DND-41 (cell line): ENCODE data around the gene SHISA3.

ENCODE experiments used
- EZH2 ChIP-seq: IDR thresholded peaks from 3 replicates; pipeline ENCODE4 v1.6.1; 2012; ENCODE audit warnings: borderline replicate concordance, low read depth, mild to moderate bottlenecking, moderate library complexity, low read length, inconsistent platforms; ENCODE audit not compliant: severe bottlenecking
- TF ChIP-seq, protein P1 (sequence below): IDR thresholded peaks from 2 replicates; pipeline ENCODE4 v1.5.1; 2012; ENCODE audit warnings: borderline replicate concordance, low read length, moderate library complexity, mild to moderate bottlenecking; ENCODE audit not compliant: poor library complexity, severe bottlenecking; ENCODE audit errors: extremely low read depth

DNA sequence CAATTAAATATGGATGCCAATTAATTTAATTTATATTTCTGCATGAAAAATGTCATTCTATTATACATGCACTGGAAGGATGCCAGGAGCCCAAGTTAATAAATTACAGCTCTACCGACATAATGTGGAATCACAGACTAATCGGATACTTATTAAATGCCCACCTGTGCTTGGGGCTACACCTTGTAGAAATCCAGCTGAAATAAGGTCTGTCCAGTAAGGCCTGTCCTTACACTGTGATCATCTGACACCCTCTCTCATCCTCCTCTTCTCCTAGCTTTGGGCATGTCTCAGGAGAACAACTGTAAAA lies 6.0 kb upstream of the SHISA3 start:
- TF ChIP-seq, protein P1, sequence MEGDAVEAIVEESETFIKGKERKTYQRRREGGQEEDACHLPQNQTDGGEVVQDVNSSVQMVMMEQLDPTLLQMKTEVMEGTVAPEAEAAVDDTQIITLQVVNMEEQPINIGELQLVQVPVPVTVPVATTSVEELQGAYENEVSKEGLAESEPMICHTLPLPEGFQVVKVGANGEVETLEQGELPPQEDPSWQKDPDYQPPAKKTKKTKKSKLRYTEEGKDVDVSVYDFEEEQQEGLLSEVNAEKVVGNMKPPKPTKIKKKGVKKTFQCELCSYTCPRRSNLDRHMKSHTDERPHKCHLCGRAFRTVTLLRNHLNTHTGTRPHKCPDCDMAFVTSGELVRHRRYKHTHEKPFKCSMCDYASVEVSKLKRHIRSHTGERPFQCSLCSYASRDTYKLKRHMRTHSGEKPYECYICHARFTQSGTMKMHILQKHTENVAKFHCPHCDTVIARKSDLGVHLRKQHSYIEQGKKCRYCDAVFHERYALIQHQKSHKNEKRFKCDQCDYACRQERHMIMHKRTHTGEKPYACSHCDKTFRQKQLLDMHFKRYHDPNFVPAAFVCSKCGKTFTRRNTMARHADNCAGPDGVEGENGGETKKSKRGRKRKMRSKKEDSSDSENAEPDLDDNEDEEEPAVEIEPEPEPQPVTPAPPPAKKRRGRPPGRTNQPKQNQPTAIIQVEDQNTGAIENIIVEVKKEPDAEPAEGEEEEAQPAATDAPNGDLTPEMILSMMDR, result no peak
- no peak for TF ChIP-seq EZH2
